Fibroblast of pulmonary artery (primary cell): ENCODE data around the gene TCF4.

Source experiments
- DNase-seq: peaks from one replicate; pipeline ENCODE4 v3.0.0-alpha.2; 2010; ENCODE audit warnings: low read depth
- H3K4me3 ChIP-seq: replicated peaks from 2 replicates; pipeline ENCODE4 v1.5.1; 2011; ENCODE audit warnings: low read depth, mild to moderate bottlenecking, control low read depth, low read length, moderate library complexity
- TF ChIP-seq, protein P1 (sequence below): IDR thresholded peaks from 2 replicates; pipeline ENCODE4 v1.5.1; 2011; ENCODE audit warnings: mild to moderate bottlenecking, control low read depth, low read length, inconsistent platforms; ENCODE audit errors: missing control alignments

TCF4 gene

DNA sequence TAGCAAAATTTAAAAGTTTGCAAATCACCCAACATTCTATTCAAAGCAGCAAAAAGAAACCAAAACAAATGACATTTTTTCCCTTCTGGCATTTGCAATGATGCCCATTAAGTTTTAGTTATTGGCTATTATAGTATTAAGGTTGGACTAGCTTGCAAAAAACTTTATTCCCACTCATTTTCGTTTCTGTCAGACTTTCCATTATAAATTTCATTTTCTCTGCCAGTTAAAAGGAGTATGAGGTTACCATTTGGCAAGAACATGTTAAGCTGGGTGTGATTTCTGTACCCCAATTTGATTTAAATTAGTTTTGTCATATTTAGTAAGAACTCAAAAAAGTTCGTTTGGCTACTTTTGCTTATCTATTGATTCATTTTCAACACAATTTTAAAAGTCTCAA lies 187.9 kb downstream of the TCF4 start:
- DNase-seq: no peak
- H3K4me3 ChIP-seq: peak overlapping the region; percentile 59
- TF ChIP-seq, protein P1, sequence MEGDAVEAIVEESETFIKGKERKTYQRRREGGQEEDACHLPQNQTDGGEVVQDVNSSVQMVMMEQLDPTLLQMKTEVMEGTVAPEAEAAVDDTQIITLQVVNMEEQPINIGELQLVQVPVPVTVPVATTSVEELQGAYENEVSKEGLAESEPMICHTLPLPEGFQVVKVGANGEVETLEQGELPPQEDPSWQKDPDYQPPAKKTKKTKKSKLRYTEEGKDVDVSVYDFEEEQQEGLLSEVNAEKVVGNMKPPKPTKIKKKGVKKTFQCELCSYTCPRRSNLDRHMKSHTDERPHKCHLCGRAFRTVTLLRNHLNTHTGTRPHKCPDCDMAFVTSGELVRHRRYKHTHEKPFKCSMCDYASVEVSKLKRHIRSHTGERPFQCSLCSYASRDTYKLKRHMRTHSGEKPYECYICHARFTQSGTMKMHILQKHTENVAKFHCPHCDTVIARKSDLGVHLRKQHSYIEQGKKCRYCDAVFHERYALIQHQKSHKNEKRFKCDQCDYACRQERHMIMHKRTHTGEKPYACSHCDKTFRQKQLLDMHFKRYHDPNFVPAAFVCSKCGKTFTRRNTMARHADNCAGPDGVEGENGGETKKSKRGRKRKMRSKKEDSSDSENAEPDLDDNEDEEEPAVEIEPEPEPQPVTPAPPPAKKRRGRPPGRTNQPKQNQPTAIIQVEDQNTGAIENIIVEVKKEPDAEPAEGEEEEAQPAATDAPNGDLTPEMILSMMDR: no peak

DNA sequence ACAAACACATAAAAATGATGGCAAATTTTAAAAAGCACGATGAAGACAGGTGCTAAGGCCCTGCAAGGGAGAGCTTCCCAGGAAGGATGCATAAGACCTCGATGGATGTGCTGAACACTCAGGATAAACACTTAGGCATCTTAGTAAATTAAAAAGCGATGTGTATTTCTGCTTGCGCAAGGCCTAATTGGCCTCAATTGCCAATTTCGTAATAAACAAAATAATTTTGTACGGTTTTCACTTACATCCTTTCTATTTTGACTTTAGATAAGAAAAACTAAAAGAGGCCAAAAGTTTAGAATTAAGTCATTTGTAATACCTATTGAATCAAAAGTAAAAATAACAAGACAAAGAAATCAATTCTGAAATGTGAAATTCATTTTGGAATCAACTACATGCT lies 189.1 kb downstream of the TCF4 start:
- DNase-seq: no peak
- TF ChIP-seq, protein P1: no peak
- no peak overlapping the region for H3K4me3 ChIP-seq

DNA sequence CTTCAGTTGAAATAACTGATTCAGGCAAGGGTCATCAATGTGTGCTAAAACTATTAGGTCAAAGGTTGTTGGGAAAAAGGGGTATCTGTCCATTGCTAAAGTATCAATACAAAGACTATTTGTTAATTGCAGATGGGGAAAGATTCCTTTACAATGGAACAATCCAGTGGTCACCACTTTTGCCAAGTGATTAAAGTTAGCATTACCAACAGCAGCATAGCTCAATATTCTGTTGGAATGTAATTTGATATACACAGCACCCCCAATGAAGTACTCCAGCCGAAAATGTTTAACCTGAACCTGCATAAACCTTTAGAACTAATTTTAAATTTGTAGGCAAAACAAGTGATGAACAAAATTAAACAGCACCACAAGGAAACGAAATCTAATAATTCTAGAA lies 191.0 kb downstream of the TCF4 start:
- H3K4me3 ChIP-seq: no peak overlapping the region
- no peak for DNase-seq
- TF ChIP-seq, protein P1: no peak

DNA sequence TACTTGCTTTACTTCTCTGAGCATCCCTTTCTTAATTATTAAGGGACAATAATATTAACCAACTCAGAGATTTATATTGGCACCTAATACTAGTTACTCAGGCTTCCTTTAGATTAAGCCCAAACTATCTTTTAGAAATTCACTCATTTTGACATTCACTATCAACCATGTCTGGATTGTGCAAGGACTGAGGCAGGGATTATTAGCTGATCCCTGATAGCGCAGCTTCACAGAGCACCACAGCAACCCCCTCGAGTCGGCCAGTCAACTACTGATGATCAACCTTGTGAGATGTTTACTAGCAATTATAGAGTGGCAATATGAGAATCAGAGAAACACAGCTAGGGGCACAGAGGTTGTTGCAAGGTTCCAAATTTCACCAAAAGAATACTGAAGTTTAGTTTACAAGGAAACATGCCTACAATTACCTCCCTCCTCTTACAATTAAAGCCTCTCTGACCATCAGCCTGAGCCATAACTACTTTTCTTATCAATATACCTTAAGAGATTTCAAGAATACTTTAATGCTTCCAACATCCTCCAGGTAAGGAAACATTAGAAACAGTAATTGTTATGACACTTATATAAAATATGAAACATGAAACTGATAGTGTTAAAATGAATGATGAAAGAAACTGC lies 191.6 kb downstream of the TCF4 start:
- TF ChIP-seq, protein P1: no peak
- no peak for DNase-seq
- H3K4me3 ChIP-seq: no peak overlapping the region

DNA sequence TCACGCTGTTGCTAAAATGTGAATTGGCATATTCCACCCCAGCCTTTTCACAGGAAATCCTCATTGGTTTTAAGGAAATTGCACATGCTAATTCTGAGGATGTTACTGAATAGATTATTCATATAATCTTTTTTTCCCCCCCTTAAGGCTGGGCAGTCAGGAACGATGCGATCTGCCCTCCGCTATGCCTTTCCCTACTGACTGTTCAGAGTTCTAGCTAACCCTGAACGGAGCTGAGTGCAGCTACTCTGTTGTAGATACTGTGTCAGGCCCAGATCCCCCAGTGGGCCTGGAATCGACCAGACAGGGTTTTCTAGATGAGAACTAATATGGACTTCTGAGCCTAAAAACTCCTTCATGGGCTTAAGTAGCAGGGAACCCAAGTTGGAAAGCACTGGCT lies 192.2 kb downstream of the TCF4 start:
- H3K4me3 ChIP-seq: no peak overlapping the region
- TF ChIP-seq, protein P1: no peak

DNA sequence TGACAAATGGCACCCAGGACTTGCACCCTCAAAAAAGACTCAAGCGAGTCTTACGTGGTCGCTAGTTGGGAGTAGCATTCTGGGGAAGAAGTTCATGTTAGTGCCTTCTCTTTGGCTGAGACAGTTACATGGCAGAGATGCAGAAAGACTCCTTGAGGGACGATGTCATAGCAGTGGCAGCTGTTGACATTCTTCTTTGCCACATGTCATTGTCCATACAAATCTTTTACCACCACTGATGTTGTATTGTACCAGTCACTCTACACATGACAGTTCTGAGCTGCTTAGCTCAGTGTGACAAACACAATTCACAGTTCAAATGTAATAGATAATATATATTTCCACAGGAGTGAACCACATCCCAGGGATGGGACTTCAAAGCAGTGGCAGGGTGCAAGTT lies 197.1 kb downstream of the TCF4 start:
- no peak overlapping the region for H3K4me3 ChIP-seq
- no peak for DNase-seq
- TF ChIP-seq, protein P1: no peak

More for the DNA sequence above, 192.2 kb downstream of the TCF4 start:
- no peak for DNase-seq
